GM21515 (cell line): ENCODE measurements around the gene GET4.

Experiments used
- ATAC-seq: cut with Tn5 transposase; IDR thresholded peaks from one replicate; pipeline ENCODE4 v1.9.1; 2021; ENCODE audit not compliant: unreplicated experiment

Gene GET4

GRCh38 chr7:898460-898854, 22.1 kb downstream of the GET4 start:
- no peak for ATAC-seq

- ATAC-seq = no peak
These were observed 22.7 kb downstream of the GET4 start for GRCh38 chr7:898855-899681.

GRCh38 chr7:899806-900205, 23.5 kb downstream of the GET4 start:
- ATAC-seq = no peak

- ATAC-seq = no peak
These were observed 24.1 kb downstream of the GET4 start for GRCh38 chr7:900331-901040.

- ATAC-seq = no peak
These were observed 24.7 kb downstream of the GET4 start for GRCh38 chr7:901041-901387.

- no peak for ATAC-seq
These were observed 25.2 kb downstream of the GET4 start for GRCh38 chr7:901388-902154.

GRCh38 chr7:902996-903395, 26.6 kb downstream of the GET4 start:
- ATAC-seq = no peak

- ATAC-seq = no peak
These were observed 27.8 kb downstream of the GET4 start for GRCh38 chr7:903921-904755.

- ATAC-seq = no peak
These were observed 28.5 kb downstream of the GET4 start for GRCh38 chr7:904847-905246.

- no peak for ATAC-seq
These were observed 30.4 kb downstream of the GET4 start for GRCh38 chr7:906776-907157.

- no peak for ATAC-seq
These were observed 31.0 kb downstream of the GET4 start for GRCh38 chr7:907158-907980.

GRCh38 chr7:908159-908581, 31.8 kb downstream of the GET4 start:
- no peak for ATAC-seq

GRCh38 chr7:908591-909357, 32.4 kb downstream of the GET4 start:
- ATAC-seq = peak; percentile 70

- no peak for ATAC-seq
These were observed 33.3 kb downstream of the GET4 start for GRCh38 chr7:909358-910329.

- ATAC-seq = no peak
These were observed 34.1 kb downstream of the GET4 start for GRCh38 chr7:910441-910861.

- no peak for ATAC-seq
These were observed 34.6 kb downstream of the GET4 start for GRCh38 chr7:910931-911431.

- no peak for ATAC-seq
These were observed 35.6 kb downstream of the GET4 start for GRCh38 chr7:911791-912480.
